Lung (tissue), 12 donors: Measurements from ENCODE around the gene CYS1. TPM values are rescaled to one million over a fixed set of nuclear protein-coding genes. Genes with fewer than 3 reads are reported as not detected.

Experiments used
- ATAC-seq: fragments of 200-7000 bp; cut with Tn5 transposase; one replicate; pipeline ENCODE4 v1.9.1; 2020; ENCODE audit warnings: moderate number of reproducible peaks; ENCODE audit not compliant: insufficient read depth, low FRiP score
- DNase-seq, 3 donors: peaks; one replicate each; pipeline ENCODE4 v3.0.0-alpha.2; 2013 to 2017
- H3K27ac ChIP-seq, 2 donors: one replicate each; pipeline ENCODE4 v1.5.1; 2013; ENCODE audit warnings: mild to moderate bottlenecking in 2 of 2, moderate library complexity in 2 of 2, control low read depth in 1 of 2, inconsistent platforms in 1 of 2, low read depth in 1 of 2, low read length in 1 of 2
- H3K27me3 ChIP-seq, 3 donors: one replicate each; pipeline ENCODE4 v1.5.1; 2013; ENCODE audit warnings: low read length in 2 of 3; ENCODE audit not compliant: control insufficient read depth in 3 of 3, insufficient read depth in 3 of 3
- H3K36me3 ChIP-seq, 4 donors: one replicate each; pipeline ENCODE4 v1.5.1; 2013; ENCODE audit warnings: low read length in 4 of 4, mild to moderate bottlenecking in 1 of 4, moderate library complexity in 1 of 4; ENCODE audit not compliant: control insufficient read depth in 4 of 4, insufficient read depth in 4 of 4
- H3K4me1 ChIP-seq, 5 donors: one replicate each; pipeline ENCODE4 v1.5.1; 2013; ENCODE audit warnings: low read length in 5 of 5, mild to moderate bottlenecking in 2 of 5, moderate library complexity in 1 of 5; ENCODE audit not compliant: control insufficient read depth in 5 of 5, insufficient read depth in 5 of 5
- H3K4me3 ChIP-seq: one replicate; pipeline ENCODE4 v1.5.1; 2013; ENCODE audit warnings: mild to moderate bottlenecking, control low read depth, moderate library complexity
- H3K9ac ChIP-seq, 2 donors: one replicate each; pipeline ENCODE4 v1.5.1; 2013; ENCODE audit warnings: low read length in 2 of 2, control low read depth in 1 of 2; ENCODE audit not compliant: insufficient read depth in 1 of 2
- H3K9me3 ChIP-seq, 4 donors: one replicate each; pipeline ENCODE4 v1.5.1; 2013; ENCODE audit warnings: low read length in 3 of 4, mild to moderate bottlenecking in 1 of 4, moderate library complexity in 1 of 4; ENCODE audit not compliant: control insufficient read depth in 4 of 4, insufficient read depth in 3 of 4
- CTCF ChIP-seq: IDR thresholded peaks from 2 replicates; pipeline ENCODE4 v1.5.1; 2012; ENCODE audit warnings: mild to moderate bottlenecking; ENCODE audit errors: control extremely low read depth, extremely low read depth
- WGBS, 2 donors: extraction: QIAGEN DNeasy Blood & Tissue Kit; methylation state at CpG; one replicate each; pipeline ENCODE4 v1.1.7; 2013; 5-methylcytosine and 5-hydroxymethylcytosine counted together
- polyA plus RNA-seq, 2 donors: library from polyadenylated mRNA; stranded (reverse); fragments of 200-250 nt; gene quantifications; one replicate each; pipeline ENCODE4 v1.2.1, GENCODE V29; 2013
- total RNA-seq, 2 donors: library from RNA; depleted of rRNA in 1 of 2; stranded (reverse); fragments of >200 nt in 1 of 2; gene quantifications; one replicate each; pipeline ENCODE4 v1.2.1, GENCODE V29; 2014 to 2021
- donor health status: control.
- donor health status: control.
- donor health status: Bipolar disorder and iron deficiency.
- donor health status: healthy.
- donor health status: DM: yes; HTN: yes; CAD: no.

Gene CYS1
- total and polyA plus RNA-seq, 4 donors, result 0.35 to 5.1 (median 1.0) TPM

- Histone ChIP-seq H3K4me3 (no peak overlapping the region), H3K9ac (no peak overlapping the region), H3K27ac (peak overlapping the region; percentile 44 to 51), H3K36me3 (no peaks in the 10 kb centered on the region), H3K4me1 (peaks cover 0 to 20% (median 5%) of the 10 kb centered on the region in 5 donors), H3K9me3 (no peaks in the 10 kb centered on the region), H3K27me3 (peaks cover 0 to 4% (median 0%) of the 10 kb centered on the region in 3 donors)
- peak; percentile 19 for ATAC-seq
- no peak for TF ChIP-seq CTCF
- DNase-seq, result peak in 2 of 3 donors; percentile 49 to 56
- 67 to 88% methylated on average over 32 to 36 of the region's 36 CpGs for WGBS, 2 donors
These were observed 70.1 kb downstream of the CYS1 start for GRCh38 chr2:10009811-10010781.

GRCh38 chr2:10009271-10009810 is 70.9 kb downstream of the CYS1 start:
- Histone ChIP-seq H3K36me3 (no peaks in the 10 kb centered on the region), H3K27ac (peak overlapping the region; percentile 21 to 51), H3K9ac (no peak overlapping the region), H3K4me1 (peaks cover 0 to 20% (median 5%) of the 10 kb centered on the region in 5 donors), H3K4me3 (no peak overlapping the region), H3K27me3 (peaks cover 0 to 4% (median 0%) of the 10 kb centered on the region in 3 donors), H3K9me3 (no peaks in the 10 kb centered on the region)
- no peak for DNase-seq
- ATAC-seq, result no peak
- TF ChIP-seq CTCF, result no peak
- 90% methylated on average over 19 of the region's 19 CpGs for WGBS, 2 donors

- DNase-seq (no peak), ATAC-seq (no peak)
- TF ChIP-seq CTCF, result no peak
- H3K9me3 ChIP-seq, result no peaks in the 10 kb centered on the region
- peaks cover 0 to 20% (median 5%) of the 10 kb centered on the region in 5 donors for H3K4me1 ChIP-seq
- no peak overlapping the region for H3K27ac ChIP-seq
- 84 to 91% methylated on average over 9 of the region's 9 CpGs for WGBS, 2 donors
- H3K9ac ChIP-seq, result no peak overlapping the region
- no peak overlapping the region for H3K4me3 ChIP-seq
- peaks cover 0 to 4% (median 0%) of the 10 kb centered on the region in 3 donors for H3K27me3 ChIP-seq
- H3K36me3 ChIP-seq, result no peaks in the 10 kb centered on the region
These were observed 71.4 kb downstream of the CYS1 start for GRCh38 chr2:10008809-10009176.
